Thyroid gland (tissue), 4 donors: ENCODE measurements around the gene FAM117A. TPM values are rescaled to one million over a fixed set of nuclear protein-coding genes. Genes with fewer than 3 reads are reported as not detected.

Experiments
- DNase-seq, 2 donors: peaks; one replicate each; pipeline ENCODE4 v3.0.0-alpha.2; 2019
- H3K27ac ChIP-seq, 3 donors: fragments of 200-600 bp; sonication (generic); 1 replicate in 2 of 3; 2 replicates in 1 of 3; pipeline ENCODE4 v1.5.1; 2016 to 2019; ENCODE audit warnings: mild to moderate bottlenecking in 1 of 3, moderate library complexity in 1 of 3
- H3K27me3 ChIP-seq: fragments of 200-600 bp; sonication (generic); one replicate; pipeline ENCODE4 v1.5.1; 2019
- H3K36me3 ChIP-seq, 2 donors: fragments of 200-600 bp; sonication (generic); one replicate each; pipeline ENCODE4 v1.5.1; 2016 to 2019
- H3K4me1 ChIP-seq, 2 donors: fragments of 200-600 bp; sonication (generic); one replicate each; pipeline ENCODE4 v1.5.1; 2017 to 2019
- H3K4me3 ChIP-seq, 3 donors: fragments of 200-600 bp; sonication (generic); replicated peaks in 1 of 3; 1 replicate in 2 of 3; 2 replicates in 1 of 3; pipeline ENCODE4 v1.5.1; 2016; ENCODE audit warnings: mild to moderate bottlenecking in 1 of 3
- H3K9me3 ChIP-seq: fragments of 200-600 bp; sonication (generic); one replicate; pipeline ENCODE4 v1.5.1; 2017
- CTCF ChIP-seq, 6 experiments: fragments of 200-600 bp in 3 of 6; fragments of 450-650 bp in 3 of 6; sonication (generic) in 3 of 6; IDR thresholded peaks; one replicate each; pipeline ENCODE4 v1.5.1; 2016 to 2019; ENCODE audit warnings: antibody characterized with exemption in 6 of 6, mild to moderate bottlenecking in 2 of 6, inconsistent platforms in 1 of 6, moderate library complexity in 1 of 6
- POLR2A ChIP-seq, 2 donors: fragments of 450-650 bp; IDR thresholded peaks; one replicate each; pipeline ENCODE4 v1.6.1; 2017; ENCODE audit warnings: antibody characterized with exemption in 2 of 2, mild to moderate bottlenecking in 2 of 2, moderate library complexity in 1 of 2
- WGBS, 2 donors: methylation state at CpG; one replicate each; pipeline ENCODE4 v1.1.5; 2017; 5-methylcytosine and 5-hydroxymethylcytosine counted together
- intact Hi-C: fragments of 100-400 bp; cut with DNase I; formaldehyde crosslinking; loops from one replicate; pipeline ENCODE4 v1.15.1; 2023
- total RNA-seq, 4 donors: library from RNA; depleted of rRNA; stranded (reverse); fragments of >200 nt; gene quantifications; one replicate each; pipeline ENCODE4 v1.2.3, GENCODE V29; 2016

Gene FAM117A
- total RNA-seq, 4 donors from 2014 or later = 12.4 to 41.5 (median 23.3) TPM

GRCh38 chr17:49777563-49777962, 13.6 kb upstream of the FAM117A start:
- intact Hi-C loops = no loop called here
- 79% methylated on average over 2 of the region's 2 CpGs for WGBS, 2 donors
- H3K9me3 ChIP-seq = no peaks in the 10 kb centered on the region
- no peaks in the 10 kb centered on the region for H3K27me3 ChIP-seq
- no peaks in the 10 kb centered on the region for H3K36me3 ChIP-seq
- no peak for TF ChIP-seq POLR2A (IDR thresholded peaks at IDR 0.05)
- TF ChIP-seq CTCF (IDR thresholded peaks at IDR 0.05) = no peak
- H3K27ac ChIP-seq = no peak overlapping the region
- H3K4me3 ChIP-seq = no peak overlapping the region
- DNase-seq = no peak
- H3K4me1 ChIP-seq = peaks cover 22 to 37% of the 10 kb centered on the region in 2 donors

DNA sequence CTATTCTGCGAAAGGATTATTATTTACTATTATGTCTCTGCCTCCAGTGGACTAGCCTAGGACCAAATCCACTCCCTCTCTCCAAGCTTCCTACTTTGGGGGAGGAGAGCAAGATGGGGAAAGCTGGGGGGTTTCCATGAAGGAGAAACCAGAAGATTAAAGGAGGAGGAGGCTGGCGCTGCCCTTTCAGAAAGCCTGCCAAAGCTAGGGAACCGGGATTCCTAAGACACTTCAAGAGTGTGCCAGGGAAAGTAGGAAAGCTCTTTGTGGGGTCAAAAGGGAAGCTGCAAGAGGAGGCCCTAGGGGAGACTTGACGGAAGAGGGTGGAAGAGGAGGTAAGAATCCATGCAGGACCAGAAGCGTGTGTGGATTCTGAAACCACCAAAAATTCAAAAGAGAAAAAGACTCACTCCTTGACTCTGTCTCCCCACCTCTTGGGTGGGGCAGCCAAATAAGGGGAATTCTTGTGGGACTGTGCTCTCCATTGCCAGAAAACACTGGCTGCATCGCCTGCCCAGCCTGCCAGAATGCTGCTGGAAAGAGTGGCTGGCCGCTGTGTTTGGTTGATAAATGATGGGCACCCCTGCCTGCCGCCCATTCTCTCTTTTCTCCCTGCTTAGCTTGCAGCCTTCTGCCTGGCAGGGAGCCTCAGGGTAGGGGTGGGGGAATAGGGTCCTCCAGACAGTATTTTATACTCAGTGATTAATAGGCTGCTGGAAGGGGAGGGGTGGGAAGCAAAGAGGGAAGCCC, 12.8 kb upstream of the FAM117A start:
- no peak for DNase-seq
- Histone ChIP-seq H3K4me3 (no peak overlapping the region), H3K9me3 (no peaks in the 10 kb centered on the region), H3K36me3 (no peaks in the 10 kb centered on the region), H3K4me1 (peaks cover 22 to 37% of the 10 kb centered on the region in 2 donors), H3K27ac (peak overlapping the region in 2 of 3 donors; percentile 42 to 82), H3K27me3 (no peaks in the 10 kb centered on the region)
- WGBS, 2 donors = 63 to 75% methylated on average over 8 of the region's 8 CpGs
- no peak for TF ChIP-seq CTCF (IDR thresholded peaks at IDR 0.05)
- no peak for TF ChIP-seq POLR2A (IDR thresholded peaks at IDR 0.05)
- intact Hi-C loops = no loop called here

DNA sequence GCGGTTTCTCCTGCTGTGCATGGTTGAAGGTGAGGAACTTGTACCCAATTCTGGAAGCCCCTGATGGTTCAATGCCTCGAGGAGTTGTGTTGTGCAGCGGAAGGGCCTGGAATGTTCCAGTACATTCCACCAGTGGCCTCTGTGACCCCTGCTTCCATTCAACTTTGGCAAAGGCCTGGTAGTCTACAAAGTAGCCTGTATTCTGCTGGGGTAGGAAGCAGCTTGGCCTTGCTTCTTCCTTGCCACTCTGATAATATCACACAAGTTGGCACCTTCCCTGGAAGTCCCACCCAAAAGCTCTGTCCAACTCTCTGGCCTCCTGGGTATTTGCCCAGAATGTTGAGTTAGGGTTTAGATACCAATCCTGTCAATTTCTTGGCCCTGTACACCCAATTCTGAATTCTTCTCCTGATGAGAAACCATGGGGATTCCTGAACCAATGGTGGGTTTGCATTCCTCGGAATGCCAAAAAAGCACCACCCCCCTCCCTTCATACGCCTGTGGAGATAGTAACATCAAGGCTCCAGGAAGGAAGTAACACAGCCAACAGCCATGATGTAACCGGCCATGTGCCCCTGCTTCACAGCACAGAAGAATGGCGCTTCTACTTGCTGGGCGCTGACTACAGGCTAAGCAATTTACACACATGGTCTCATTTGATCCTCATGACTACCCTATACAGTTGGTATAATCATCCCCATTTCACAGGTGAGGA, 11.8 kb upstream of the FAM117A start:
- intact Hi-C loops = no loop called here
- H3K4me1 ChIP-seq = peaks cover 22 to 37% of the 10 kb centered on the region in 2 donors
- no peaks in the 10 kb centered on the region for H3K27me3 ChIP-seq
- 79 to 90% methylated on average over 6 to 8 of the region's 8 CpGs for WGBS, 2 donors
- DNase-seq = peak; percentile 24 to 56
- H3K4me3 ChIP-seq = no peak overlapping the region
- H3K27ac ChIP-seq = peak overlapping the region in 2 of 3 donors; percentile 42 to 82
- H3K36me3 ChIP-seq = no peaks in the 10 kb centered on the region
- TF ChIP-seq CTCF (IDR thresholded peaks at IDR 0.05) = no peak
- TF ChIP-seq POLR2A (IDR thresholded peaks at IDR 0.05) = no peak
- no peaks in the 10 kb centered on the region for H3K9me3 ChIP-seq

GRCh38 chr17:49766918-49767530, 3.1 kb upstream of the FAM117A start:
- H3K36me3 ChIP-seq = no peaks in the 10 kb centered on the region
- no peaks in the 10 kb centered on the region for H3K27me3 ChIP-seq
- H3K9me3 ChIP-seq = no peaks in the 10 kb centered on the region
- no peak overlapping the region for H3K4me3 ChIP-seq
- TF ChIP-seq POLR2A (IDR thresholded peaks at IDR 0.05) (no peak), CTCF (IDR thresholded peaks at IDR 0.05) (no peak)
- WGBS, 2 donors = 74 to 81% methylated on average over 3 of the region's 3 CpGs
- intact Hi-C loops = no loop called here
- H3K27ac ChIP-seq = no peak overlapping the region
- no peak for DNase-seq
- peaks cover 8 to 14% of the 10 kb centered on the region in 2 donors for H3K4me1 ChIP-seq
